Regular cardiac myocyte (primary cell): ENCODE measurements around the gene CAPNS2. TPM values are rescaled to one million over a fixed set of nuclear protein-coding genes. Genes with fewer than 3 reads are reported as not detected.

Source experiments
- total RNA-seq: library from RNA; depleted of rRNA; stranded (reverse); fragments of >200 nt; gene quantifications from 2 replicates; pipeline ENCODE4 v1.2.3, GENCODE V29; 2014

Gene CAPNS2
- 0.28 and 0.38 TPM in 2 replicates for total RNA-seq

DNA sequence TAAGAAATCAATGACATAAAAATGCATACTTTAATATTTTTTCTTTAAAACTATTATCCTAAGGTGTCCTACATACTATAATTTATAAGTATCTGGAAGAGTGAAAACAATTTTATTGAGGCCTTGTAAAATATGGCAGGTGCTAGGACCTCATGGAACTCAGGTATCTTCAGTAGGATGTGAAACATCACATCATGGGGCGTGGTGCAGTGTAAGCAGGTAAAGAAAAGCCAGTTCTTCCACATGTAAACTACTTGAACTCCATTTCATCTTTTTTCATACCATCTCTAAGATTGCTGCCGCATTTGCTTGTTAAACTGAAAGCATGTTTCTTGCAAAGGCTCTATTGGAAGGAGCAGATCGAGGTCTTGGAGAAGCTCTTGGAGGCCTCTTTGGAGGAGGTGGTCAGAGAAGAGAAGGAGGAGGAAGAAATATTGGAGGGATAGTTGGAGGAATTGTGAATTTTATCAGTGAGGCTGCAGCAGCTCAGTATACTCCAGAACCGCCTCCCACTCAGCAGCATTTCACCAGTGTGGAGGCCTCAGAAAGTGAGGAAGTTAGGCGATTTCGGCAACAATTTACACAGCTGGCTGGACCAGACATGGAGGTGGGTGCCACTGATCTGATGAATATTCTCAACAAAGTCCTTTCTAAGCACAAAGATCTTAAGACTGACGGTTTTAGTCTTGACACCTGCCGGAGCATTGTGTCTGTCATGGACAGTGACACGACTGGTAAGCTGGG lies at the start of gene CAPNS2:
CAPNS2 (plus strand) TSS at position 253 of the 744 bp plus-strand sequence; CDS start at position 326, 73 bp downstream.

Other genes starting within 250 kb of the CAPNS2 start
- gene IRX6, start 242.5 kb upstream of the CAPNS2 start, total RNA-seq: not detected in 2 replicates
- gene MMP2, start 87.5 kb upstream of the CAPNS2 start, total RNA-seq: 207 and 597 TPM in 2 replicates
- 17.1 and 20.0 TPM in 2 replicates for gene LPCAT2, start 57.6 kb upstream of the CAPNS2 start, total RNA-seq
- gene SLC6A2, start 89.3 kb downstream of the CAPNS2 start, total RNA-seq: not detected in 2 replicates